C4-2B (cell line): ENCODE measurements around the gene FBXL4.

Experiments used
- CTCF ChIP-seq: fragments of 450-650 bp; conservative IDR thresholded peaks from 2 replicates; pipeline ENCODE4 v1.5.1; 2017; ENCODE audit warnings: mild to moderate bottlenecking
- ZFX ChIP-seq: fragments of 450-650 bp; IDR thresholded peaks from 2 replicates; pipeline ENCODE4 v1.6.1; 2017

GRCh38 chr6:98971303-98971702 is 23.6 kb upstream of the FBXL4 start:
- TF ChIP-seq CTCF (no peak), ZFX (no peak)
